ENCODE data around the gene MSH4.
"Not testable (repeated sequence)": the region's sequence is repeated elsewhere in the genome, so short reads cannot be mapped to it uniquely, and the experiment has no call there.

The MSH4 gene

DNA sequence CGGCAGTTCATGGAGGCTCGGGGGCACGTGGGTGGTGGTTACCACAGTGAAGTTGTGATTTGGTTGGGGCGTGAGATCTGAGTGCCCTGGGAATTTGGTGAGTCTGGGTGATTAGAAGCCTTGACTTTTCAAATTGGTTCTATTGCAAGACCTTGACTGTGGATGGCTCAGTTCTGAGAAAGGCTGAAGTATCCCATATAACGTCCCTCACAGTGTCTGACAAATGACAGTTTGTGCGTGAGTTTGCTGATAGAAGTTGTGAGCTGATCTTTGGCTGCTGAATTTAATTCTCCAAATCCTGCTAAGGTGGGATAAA is 549 bp downstream of the MSH4 start:
- DNase-seq (ENCODE audit: low read depth): no peak

GRCh38 chr1:75797606-75798216 is 1.0 kb downstream of the MSH4 start:
- no peak for DNase-seq (ENCODE audit: low read depth)

- DNase-seq (ENCODE audit: low read depth): not testable (repeated sequence)
Measured at GRCh38 chr1:75801480-75801879, 4.8 kb downstream of the MSH4 start.

DNA sequence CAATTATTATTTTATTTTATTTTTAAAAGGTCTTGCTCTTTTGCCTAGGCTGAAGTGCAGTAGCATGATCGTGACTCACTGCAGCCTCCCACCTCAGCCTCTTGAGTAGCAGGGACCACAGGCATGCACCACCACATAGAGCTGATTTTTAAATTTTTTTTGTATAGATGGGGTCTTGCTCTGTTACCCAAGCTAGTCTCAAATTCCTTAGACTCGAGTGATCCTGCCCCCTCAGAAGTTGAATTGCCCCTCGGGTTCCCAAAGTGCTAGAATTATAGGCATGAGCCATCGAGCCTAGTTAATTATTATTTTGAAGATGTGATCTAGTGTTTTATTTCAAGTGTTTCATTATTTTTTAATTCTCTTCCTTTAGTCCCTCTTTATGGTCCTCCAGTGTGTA is 12.2 kb downstream of the MSH4 start:
- no peak for DNase-seq (ENCODE audit: low read depth)

DNA sequence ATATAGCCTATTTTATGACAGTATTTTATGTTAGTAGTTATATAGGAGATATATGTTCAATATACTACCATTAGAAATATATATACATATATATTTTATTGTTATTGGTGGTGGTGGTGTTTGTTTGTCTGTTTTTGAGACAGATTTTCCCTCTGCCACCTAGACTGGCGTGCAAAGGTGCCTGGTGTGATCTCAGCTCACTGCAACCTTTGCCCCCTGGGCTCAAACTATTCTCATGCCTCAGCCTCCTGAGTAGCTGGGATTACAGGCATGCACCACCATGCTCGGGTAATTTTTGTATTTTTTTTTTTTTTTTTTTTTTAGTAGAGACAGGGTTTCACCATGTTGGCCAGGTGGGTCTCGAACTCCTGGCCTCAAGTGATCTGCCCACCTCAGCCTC is 13.4 kb downstream of the MSH4 start:
- DNase-seq (ENCODE audit: low read depth): not testable (repeated sequence)

- DNase-seq (ENCODE audit: low read depth): no peak
Measured at GRCh38 chr1:75811211-75811981, 14.7 kb downstream of the MSH4 start.

DNA sequence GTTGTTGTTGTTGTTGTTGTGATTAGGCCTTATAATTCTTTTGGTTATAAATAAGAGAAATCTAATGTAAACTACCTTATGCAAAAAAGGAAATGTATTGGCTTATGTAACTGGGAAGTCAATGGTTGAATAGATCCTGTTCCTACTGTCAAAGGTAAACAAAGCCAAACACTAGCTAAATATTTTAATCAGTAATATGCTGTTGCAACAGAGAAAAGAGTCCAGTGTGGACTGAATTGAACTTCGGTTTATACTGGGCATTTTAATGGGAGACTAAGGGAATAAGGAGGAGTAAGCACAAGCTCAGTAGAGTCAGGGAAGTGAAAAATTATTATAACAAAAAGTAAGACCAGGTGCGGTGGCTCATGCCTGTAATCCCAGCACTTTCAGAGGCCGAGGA is 15.4 kb downstream of the MSH4 start:
- no peak for DNase-seq (ENCODE audit: low read depth)

DNA sequence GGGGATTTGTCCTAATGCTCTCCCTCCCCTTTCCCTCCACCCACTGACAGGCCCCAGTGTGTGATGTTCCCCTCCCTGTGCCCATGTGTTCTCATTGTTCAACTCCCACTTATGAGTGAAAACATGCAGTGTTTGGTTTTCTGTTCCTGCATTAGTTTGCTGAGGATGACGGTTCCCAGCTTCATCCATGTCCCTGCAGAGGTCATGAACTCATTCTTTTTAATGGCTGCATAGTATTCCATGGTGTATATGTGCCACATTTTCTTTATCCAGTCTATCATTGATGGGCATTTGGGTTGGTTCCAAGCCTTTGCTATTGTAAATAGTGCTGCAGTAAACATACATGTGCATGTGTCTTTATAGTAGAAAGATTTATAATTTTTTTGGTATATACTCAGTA is 26.9 kb downstream of the MSH4 start:
- DNase-seq (ENCODE audit: low read depth): not testable (repeated sequence)

DNA sequence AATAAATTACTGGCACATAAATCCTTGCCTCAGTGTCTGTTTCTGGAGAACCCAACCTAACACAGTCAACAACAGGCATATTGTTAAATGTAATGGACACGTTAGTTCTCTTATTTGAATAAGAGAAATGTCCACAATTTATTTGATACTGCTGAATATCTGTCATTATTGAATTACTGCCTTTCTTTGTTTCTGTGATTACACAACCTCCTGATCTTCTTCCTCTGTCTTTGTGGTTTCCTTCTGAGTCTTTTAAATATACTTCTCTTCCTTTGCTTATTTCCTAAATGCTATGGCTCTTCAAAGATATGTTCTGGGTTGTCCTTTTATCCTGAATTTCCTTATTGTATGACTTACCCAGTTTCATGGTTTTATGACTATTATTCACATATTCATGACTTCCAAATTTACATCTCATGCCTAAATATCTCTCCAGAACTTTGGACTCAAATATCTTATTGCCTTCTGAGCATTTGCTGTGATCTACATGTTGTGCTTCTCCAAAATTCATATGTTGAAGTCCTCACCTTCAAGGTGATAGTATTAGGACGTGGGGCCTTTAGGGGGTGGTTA is 39.9 kb downstream of the MSH4 start:
- no peak for DNase-seq (ENCODE audit: low read depth)

DNA sequence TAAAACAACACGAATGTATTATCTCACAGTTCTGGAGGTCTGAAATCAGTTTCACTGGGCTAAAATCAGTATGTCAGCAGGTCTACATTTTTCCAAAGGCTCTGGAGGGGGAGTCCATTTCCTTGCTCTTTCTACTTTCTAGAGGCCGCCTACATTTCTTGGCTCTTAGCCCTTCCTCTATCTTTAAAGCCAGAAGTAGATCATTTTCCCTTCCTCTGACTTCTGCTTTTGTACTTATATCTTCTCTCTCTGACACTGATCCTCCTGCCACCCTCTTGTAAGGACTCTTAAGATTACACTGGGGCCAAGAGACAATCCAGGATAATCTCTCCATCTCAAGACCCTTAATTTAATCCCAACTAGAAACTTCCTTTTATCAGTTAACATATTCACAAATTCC is 41.4 kb downstream of the MSH4 start:
- no peak for DNase-seq (ENCODE audit: low read depth)

DNA sequence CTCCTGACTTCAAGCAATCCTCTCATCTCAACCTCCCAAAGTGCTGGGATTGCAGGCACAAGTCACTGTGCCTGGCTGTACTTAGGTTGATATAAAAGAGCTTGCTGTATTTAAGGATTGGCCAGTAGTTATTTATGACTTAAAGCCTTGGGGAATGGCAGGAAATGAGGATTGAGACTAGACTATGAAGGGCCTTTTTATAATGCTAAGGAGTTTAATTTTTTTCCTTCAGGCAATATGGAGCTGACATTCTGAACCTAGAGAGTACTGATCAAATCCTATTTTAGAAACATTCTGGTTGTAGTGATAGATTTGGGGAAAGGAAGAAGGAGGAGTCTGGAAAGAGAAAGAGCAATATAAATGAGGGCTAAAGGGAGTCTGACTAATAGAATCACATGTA is 44.7 kb downstream of the MSH4 start:
- DNase-seq (ENCODE audit: low read depth): no peak

DNA sequence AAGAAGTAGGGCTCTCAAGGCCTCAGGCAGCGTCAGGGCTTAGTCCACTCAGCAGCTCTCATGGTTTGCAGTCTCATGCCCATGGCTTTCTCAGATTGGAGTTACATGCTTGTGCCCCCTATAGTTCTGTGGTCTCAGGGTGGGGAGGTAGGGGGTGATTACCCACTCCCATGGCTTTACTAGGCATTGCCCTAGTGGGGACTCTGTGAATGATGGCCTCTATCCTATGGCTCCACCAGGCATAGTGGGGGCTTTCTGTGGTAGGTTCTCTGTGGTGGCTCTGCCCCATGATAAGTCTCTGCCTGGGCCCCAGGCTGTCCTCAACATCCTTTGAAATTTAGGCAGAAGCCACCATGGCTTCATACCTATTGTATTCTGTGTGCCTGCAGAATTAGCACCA is 48.9 kb downstream of the MSH4 start:
- DNase-seq (ENCODE audit: low read depth): no peak

DNA sequence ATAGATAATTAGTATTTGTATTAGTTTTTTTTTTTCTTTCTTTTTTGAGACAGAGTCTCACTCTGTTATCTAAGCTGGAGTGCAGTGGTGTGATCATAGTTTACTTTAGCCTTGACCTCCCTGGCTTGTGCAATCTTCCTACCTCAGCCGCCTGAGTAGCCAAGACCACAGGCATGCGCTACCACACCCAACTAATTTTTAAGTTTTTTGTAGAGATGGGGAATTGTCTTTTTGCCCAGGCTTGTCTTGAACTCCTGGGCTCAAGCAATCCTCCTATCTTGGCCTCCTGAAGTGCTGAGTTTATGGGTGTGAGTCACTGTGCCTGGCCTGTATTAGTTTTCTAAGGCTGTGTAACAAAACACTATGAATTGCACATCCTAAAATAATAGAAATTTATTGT is 58.3 kb downstream of the MSH4 start:
- no peak for DNase-seq (ENCODE audit: low read depth)

DNA sequence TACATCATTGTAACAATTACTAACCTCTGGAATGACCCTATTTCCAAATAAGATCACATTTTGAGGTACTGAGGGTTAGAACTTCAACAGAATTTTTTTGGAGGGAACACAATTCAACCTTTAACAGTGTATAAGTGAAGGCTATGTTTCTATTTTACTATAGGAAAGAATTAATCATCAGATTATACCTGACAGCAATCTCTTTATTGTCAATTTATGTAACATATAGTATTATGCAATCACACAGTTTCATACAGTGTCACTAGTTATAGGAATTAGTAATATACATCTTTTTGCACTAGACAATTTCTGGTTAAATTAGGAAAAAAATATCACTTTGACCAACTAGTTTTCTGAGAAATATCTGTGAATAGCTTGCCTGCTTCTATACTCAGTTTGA is 59.1 kb downstream of the MSH4 start:
- DNase-seq (ENCODE audit: low read depth): no peak

DNA sequence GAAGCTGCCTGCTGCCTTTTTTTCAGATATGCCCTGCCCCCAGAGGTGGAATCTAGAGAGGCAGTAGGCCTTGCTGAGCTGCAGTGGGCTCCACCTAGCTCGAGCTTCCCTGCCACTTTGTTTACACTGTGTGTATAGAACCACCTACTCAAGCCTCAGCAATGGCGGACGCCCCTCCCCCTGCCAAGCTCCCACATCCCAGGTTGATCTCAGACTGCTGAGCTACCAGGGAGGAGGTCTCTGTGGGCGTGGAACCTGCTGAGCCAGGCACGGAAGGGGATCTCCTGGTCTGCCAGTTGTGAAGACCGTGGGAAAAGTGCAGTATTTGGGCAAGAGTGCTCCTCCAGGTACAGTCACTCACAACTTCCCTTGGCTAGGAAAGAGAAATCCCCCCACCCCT is 65.1 kb downstream of the MSH4 start:
- DNase-seq (ENCODE audit: low read depth): no peak

GRCh38 chr1:75870951-75871350 is 74.3 kb downstream of the MSH4 start:
- DNase-seq (ENCODE audit: low read depth): no peak

DNA sequence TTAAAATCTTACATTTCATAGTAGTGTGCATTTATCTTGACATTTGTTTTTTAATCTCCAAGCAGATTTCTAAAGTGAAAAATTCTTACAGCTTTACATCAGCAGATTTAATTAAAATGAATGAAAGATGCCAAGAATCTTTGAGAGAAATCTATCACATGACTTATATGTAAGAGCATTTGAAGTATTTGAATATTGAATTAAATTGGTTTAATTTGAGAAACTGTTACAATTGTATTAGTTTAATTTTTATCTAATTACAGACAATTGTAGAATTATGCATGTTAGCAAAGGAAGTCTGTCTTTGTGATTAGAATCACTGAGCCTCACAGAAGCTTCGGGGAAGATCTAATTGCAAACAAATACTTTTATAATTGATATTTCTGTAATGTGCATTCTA is 83.3 kb downstream of the MSH4 start:
- DNase-seq (ENCODE audit: low read depth): no peak

GRCh38 chr1:75884437-75884836 is 87.8 kb downstream of the MSH4 start:
- no peak for DNase-seq (ENCODE audit: low read depth)

DNA sequence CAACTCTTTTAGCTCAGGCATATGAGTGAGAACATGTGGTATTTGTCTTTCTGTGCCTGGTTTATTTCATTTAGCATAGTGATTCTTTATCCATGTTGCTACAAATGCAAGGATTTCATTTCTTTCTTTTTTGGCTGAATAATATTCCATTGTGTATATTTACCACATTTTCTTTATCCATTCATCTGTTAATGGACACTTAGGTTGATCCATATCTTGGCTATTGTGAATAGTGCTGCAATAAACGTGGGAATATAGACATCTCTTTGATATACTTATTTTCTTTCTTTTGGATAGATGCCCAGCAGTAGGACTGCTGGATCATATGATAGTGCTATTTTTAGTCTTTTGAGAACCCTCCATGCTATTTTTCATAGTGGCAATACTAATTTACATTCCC is 104.7 kb downstream of the MSH4 start:
- no peak for DNase-seq (ENCODE audit: low read depth)

DNA sequence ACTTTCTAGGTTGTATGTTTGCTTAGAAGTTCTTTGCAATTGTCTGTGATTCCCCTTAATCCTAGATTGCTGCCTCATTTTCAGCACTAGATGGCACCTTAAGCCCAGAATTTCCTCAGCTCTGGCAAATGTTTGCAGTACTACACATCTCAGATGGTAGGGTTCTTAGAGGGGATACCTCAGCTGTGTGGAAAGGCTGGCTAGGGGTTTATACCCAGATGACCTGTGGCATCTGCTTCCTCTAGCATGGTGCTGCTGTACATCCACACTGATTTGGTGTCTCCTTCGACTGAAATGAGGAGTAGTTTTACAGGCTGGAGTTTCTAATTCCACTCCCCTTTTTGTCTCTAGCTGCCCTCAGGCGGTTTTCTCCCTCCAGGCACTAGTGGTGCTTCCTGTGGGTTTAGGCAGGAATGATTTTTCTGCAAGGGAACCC is 112.1 kb downstream of the MSH4 start:
- DNase-seq (ENCODE audit: low read depth): no peak

DNA sequence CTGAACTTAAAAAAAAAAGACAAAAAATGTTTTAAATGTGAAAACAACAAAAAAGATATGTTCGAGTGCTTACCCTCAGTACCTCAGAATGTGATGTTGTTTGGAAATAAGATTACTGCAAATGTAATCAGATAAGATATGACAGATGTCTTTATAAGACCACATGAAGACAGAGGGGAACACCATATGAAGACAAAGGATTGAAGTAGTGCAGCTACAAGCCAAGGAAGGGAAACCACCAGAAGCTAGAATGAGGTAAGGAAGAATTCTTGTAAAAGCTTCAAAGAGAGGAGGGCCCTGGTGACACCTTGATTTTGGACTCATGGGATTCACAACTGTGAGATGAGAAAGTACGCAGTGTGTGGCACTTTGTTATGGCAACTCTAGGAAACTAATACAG is 120.2 kb downstream of the MSH4 start:
- DNase-seq (ENCODE audit: low read depth): no peak

DNA sequence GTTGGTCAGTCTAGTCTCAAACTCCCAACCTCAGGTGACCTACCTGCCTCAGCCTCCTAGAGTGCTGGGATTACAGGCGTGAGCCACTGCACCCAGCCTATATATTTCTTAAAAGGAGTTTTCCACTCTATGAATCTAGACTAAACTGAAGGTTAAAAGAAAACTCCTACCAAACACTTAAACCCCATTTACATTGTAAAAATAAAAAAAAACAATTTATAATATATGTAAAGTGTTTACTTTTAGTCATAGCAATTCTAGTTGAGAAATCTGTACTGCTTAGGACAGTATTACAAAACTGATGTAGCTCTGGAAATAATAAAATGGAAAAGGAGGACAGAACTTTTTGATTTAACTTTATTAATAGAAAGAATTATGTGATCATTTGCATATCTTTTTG is 126.0 kb downstream of the MSH4 start:
- DNase-seq (ENCODE audit: low read depth): no peak

DNA sequence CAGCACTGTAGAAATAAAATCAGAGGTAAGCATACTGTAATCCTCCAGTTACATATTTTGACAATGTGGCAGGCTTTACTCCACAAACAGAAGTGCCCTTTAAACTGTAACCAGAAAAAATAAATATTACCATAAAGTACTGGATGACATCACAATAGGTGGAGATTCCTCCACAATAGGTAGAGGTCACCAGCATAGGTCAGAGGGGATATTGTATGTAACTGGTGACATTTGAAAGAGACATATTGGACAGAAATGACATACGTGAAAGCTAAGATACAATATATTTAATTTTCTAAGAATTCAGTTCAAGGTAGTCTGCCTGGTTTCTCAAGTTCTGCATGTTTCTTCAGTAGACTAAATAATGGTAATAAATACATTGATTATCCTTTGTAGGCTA is 135.6 kb downstream of the MSH4 start, which contains the start of gene ASB17:
Gene ASB17, minus strand, starts transcription at position 101 of the 400 bp plus-strand sequence. CDS start 113 bp downstream, outside the sequence.
- no peak for DNase-seq (ENCODE audit: low read depth)

DNA sequence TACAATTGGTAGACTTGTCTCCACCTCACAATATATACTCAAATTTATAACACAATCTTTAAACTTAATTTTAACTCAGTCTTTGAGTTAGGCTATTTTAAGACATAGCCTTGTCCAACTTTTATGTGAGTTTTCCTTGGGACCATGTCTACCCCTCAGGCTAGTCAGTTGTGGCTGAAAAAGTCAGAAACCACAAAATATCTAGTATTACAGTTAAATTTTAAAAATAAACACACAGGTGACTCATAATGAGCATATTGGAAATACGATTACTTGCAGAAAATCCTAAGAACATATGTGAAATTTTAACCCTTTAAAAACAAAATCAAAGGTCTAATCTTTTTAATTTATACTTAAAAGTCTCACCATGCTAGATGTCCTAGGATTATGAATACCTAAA is 140.4 kb downstream of the MSH4 start:
- DNase-seq (ENCODE audit: low read depth): no peak

Data from stimulated activated CD8-positive, alpha-beta memory T cell treated with anti-CD3 and anti-CD28 coated beads, Interleukin-12 subunit alpha, Interleukin-12 subunit beta, amount 100 ng/mL, for 4 hours (primary cell).